ENCODE results near the gene PLN.

The PLN gene

DNA sequence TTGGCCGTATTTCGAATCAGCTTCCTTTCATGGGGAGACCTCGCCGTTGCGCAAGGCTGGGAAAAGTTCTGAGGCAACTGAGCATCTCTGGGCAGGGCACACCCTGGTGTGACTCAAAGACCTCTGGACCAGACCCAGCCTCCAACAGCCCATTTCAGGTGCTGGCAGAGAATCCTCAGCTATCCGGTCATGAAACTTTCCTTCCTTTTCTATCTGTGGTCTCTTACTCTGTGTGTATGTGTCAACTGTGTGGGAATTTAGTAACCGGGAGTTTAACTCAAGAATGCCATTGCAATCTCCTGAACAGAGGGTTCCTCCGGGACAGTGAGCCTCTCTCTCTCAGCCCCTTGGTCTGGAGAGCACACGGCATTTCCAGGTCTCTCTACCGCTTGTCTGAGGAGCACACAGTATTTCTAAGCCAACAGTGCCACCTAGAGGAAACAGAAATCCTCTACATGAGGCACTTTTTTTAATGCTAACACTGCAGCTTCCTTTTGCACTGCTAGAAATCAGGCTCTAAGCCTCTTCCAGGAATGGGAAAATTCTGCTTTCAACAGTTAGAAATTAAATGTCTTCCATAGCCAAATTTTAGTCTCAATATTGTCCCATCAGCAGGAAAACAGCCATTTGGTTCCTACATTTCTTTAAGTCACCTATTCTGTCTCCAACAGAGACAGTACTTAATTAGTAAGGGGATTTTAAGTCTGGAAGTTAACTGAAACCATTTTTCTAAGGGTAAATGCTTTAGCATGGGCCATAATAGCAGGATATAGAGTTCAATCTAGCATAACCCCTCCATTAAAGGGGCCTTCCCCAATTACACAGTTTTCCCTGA, 32.7 kb downstream of the PLN start:
- peak; percentile 33 for DNase-seq

DNA sequence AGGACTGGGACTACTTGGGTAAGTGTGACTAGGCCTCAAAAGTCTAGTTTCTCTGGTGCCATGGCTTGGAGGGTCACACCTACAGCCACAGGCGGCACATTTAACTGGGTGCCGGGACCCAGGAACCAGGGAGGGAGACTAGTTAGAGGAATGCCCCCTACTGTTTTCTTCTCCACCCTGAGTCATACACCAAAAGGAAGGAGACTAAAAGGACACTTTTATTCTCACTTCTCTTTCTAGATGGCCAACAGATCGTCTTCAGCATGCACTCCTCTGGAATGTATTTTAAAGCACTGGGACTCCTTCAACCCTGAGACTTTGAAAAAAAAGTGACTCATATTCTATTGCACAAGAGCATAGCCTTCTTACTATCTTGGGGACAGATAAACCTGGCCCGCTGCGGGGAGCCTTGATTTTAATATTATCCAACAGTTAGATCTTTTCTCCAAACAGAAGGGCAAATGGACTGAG, 33.4 kb downstream of the PLN start:
- DNase-seq, result no peak

DNA sequence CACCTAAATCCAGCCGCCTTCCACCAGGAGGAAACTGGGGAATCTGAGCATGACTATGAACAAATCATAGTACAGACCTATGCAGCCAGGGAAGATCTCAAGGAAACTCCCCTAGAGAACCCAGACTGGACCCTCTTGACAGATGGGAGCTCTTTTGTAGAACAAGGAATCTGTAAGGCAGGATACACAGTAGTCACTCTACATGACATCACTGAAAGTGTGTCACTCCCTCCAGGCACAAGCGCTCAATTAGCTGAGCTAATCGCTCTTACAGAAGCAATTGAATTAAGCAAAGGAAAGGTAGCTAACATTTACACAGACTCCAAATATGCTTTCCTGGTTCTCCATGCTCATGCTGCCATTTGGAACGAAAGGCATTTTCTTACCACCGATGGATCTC, 36.8 kb downstream of the PLN start:
- DNase-seq, result no peak

DNA sequence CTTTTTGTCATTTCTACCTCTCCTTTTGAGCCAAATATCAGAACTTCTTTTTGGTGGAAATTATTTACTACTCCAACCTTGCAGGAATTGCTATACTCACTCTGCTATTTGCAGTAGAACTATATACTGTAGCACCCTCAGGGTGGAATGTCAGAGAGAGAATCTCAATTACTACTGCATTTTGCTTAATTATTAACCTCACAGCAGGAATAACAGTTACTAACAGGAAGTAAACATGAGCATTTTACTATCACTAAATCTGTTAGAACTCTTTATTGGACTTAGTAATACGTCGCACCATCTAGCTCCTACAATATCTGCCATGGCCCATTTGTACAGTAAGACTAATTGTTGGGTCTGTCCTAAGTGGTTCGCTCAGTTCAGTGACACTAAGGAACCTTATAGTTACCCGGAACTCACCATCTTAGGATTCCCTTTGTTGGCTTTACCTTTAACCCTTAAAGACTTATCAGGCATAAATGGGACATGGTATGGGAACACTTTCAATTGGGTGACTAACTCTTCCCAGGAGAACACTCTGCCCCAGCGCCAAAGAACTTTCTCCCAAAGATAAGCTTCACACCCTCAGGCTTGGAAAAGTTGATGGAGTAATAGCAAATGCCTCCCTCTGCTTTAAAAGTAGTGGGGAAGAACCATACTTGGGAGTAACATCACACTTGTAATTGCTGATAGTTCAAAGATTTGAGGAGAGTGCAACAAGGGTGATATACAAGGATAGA, 38.8 kb downstream of the PLN start:
- DNase-seq, result no peak

DNA sequence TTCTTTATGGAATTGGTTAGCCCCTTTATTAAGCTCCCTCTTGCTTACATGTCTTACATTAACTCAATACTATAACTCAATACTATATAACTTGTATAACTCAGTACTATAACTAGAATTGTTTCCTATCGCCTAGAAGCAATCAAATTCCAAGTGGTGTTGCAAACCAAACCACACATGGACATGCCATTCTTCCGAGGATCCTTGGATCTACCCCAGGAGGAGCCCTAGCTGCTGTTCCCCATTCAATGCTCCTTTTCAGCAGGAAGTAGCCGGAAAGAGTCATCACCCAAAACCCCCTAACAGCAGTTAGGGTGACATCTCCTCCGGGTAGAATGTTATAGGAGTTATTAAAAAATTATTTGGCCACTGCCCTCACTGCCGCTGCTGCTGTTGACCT, 40.5 kb downstream of the PLN start:
- no peak for DNase-seq

DNA sequence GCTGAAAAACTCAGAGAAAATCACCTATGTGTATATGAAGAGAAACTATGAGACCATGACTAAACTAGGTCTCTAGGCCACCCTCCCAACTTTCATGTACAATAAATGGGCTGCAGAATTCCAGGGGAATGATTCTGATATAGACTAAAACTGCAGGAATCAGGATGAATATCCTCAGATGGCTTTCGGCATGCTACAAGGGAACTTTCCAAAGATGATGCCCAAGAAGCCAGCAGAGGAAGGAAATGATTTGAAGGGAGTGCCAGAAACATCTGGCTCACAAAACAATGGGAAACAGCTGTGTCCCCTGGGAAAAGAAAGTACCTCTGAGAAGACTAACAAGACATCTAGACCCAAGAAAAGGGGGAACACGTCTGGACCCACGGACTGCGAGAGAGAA, 41.1 kb downstream of the PLN start:
- DNase-seq, result no peak

DNA sequence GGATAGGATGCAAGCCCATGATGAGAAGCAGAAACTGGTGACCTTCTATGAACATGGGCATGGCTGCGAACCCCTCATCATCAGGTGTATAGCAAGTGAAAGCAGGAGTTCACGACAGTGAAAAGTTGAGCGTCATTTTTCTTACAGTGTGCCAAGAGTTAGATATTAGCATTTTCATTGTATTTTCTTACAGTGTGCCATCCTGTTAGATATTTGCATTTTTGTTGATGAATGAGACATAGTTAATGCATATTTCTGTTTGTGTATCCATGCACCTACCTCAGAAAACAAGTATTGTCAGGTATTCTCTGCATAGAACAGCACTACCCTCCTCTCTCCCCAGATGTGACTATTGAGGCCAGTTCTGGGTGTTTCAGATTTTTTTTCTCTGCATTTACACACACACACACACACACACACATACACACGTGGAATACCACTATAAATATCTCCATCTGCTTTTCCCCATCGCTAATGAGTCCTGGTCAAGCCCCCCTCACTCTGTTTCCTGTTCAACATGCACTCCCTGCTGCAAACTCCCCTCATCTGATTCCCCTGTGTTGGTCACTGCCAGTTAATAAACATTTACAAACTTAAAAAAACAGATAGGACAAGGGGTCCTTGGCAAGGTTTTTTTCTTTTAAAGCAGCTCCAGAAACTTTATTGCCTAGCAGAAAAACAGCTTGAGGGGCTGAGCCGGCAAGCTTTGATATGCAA, 41.7 kb downstream of the PLN start:
- no peak for DNase-seq

DNA sequence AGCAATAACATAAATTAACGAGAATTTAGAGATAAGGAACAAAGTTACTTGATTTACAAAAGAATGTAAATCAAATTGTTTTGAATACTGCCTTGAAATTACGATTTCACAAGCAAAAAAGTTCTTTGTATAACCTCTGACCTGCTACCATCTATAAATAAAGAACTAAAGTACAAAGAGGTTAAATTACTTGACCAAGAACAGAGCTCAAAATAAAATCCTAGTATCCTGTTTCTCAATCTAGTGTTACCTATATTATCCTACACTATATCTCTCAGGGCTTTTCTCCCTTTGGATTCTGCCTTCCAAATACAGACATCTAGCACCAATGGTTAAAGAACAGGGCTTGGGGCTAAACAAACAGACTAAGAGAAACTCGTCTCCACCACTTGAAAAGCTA, 43.8 kb downstream of the PLN start:
- DNase-seq, result no peak

DNA sequence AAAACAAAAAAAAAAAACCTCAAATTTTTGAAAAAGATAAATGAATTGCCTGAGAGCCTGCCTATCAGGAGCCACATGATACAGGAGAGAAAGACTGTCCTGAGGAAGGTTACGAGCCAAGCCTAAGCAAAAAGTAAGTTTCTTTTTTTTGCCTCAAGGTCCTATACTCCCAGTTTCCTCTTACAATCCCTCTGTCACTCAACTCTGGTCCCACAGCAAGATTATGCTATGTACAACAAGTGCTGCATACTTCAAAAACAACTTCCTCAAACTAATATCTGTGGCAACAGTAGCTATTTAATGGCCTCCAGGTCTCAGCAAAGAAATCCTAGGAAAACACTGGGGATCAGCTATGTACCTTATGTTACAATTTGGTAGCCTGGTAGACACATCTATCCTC, 46.8 kb downstream of the PLN start:
- no peak for DNase-seq

DNA sequence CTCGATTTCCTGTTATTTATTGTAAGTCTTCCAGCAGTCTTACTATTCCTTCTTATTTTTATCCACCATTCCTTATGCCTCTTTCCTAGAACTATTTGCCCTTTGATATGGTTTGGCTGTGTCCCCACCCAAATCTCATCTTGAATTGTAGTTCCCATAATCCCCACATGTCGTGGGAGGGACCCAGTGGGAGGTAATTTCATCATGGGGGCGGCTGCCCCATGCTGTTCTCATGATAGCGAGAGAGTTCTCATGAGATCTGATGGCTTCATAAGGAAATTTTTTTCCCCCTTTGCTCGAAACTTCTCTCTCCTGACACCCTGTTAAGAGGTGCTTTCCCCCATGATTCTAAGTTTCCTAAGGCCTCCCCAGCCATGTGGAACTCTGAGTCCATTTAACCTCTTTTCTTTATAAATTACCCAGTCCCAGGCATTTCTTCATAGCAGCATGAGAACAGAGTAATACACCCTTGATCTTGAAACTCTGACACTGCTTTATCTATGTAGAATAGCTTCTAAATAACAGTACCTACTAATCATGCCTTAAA, 48.8 kb downstream of the PLN start:
- no peak for DNase-seq

DNA sequence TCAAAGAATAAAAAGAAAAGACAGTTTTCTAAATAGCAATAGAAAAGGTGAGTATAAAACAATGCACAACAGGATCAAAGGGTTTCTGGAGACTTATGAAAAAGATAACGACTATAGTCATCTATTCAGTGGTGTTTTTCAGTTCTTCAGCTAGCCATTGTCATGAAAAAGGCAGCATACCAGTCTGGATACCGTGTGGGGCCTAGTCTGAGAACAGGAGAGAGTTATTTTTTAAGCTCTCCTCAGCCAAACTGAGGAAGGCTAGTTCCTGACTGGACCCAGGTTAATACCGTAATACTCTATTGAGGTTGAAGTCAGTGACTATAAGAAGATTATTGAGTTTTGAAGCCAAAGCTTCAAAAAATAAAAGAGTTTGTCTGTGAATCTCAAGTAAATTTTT, 49.5 kb downstream of the PLN start:
- DNase-seq, result no peak

DNA sequence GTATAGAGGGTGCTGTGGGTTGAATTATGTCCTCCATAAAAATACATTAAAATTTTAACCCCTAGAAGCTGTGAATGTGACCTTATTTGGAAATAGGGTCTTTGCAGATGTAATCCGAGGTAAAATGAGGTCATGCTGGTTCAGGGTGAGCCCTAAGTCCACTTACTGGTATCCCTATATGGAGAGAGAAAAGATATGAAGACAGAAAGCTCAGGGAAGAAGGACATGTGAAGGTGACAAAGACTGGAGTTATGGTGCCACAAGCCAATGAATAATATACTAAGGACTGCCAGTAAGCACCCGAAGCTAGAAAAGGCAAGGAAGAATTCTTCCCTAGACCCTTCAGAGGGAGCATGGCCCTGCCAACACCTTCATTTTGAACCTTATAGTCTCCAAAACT, 50.2 kb downstream of the PLN start:
- no peak for DNase-seq

DNA sequence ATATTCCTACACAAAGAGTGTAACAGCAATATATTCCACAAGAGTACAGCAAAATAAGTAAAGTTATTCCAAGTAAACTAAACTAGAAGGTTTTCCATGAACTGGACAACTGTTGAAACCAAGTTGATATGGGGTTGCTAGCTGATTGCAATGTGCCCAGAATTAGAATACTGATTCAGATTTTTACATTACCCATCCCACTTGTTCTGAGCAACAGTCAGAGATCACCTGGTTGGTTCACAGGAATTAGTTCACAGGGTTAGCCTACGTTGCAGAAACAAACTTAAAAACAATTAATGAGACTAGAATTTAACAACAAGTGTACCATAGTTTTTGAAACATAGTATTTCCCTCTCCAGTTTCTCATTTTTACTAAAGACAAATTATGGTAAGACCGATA, 54.2 kb downstream of the PLN start:
- no peak for DNase-seq

DNA sequence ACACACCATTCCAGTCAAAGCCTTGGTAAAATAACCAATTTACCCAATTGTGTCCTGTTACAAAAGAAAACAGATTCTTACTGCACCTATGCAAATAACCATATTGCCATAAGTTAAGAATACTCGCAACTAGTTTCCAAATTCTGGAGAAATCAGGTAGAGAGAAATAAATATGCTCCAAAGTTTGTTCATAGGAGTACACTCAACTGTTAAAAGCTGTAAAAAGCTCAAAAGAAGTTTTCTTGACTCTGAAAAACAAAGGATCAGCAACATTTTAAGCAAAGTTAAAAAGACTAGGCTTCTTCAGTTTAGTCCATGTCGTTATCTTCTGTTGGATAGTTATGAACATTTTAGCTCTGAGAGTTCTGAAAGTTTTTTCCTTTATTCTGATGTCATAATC, 55.3 kb downstream of the PLN start:
- no peak for DNase-seq

DNA sequence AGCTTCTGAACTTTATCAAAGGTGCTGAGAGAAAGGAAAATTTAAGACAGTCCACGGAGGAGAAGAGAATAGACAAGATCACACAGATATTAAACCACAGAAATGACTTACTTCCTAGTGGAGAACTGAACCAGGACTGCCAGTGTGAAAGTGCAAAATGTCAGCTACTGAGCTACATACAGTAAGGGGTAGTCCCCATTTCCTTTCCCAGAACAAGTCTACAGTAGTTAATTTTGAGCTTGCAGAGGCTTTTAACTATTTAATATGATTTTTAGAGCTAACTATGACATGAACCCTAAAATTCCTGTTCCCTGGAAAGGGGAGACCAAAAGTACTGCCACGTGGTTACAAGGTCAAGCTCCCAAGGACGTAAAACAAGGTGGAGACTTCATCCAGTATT, 58.2 kb downstream of the PLN start:
- DNase-seq, result no peak

DNA sequence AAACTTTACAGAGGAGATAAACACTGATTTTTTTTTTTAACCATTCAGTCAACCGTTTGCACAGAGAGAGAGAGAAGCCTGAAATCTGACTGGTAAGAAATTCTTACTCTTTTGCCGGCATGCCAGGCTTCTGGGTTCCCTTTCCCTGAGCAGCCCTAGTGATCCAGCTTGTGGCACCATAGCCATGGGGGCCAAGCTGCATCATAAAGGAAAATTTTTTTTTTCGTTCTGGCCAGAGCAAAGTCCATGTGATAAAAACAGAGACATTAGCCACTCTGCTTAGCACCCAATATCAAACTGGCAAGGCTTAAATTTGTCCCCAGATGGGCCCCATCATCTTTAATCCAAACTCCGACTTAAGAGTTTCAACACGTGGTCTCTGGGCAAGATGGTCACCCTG, 58.8 kb downstream of the PLN start:
- DNase-seq, result no peak
